HG03196 (cell line): Measurements from ENCODE around the gene SFTA2.

Experiments used
- ATAC-seq: cut with Tn5 transposase; IDR thresholded peaks from one replicate; pipeline ENCODE4 v1.9.1; 2021; ENCODE audit not compliant: unreplicated experiment

Gene SFTA2

DNA sequence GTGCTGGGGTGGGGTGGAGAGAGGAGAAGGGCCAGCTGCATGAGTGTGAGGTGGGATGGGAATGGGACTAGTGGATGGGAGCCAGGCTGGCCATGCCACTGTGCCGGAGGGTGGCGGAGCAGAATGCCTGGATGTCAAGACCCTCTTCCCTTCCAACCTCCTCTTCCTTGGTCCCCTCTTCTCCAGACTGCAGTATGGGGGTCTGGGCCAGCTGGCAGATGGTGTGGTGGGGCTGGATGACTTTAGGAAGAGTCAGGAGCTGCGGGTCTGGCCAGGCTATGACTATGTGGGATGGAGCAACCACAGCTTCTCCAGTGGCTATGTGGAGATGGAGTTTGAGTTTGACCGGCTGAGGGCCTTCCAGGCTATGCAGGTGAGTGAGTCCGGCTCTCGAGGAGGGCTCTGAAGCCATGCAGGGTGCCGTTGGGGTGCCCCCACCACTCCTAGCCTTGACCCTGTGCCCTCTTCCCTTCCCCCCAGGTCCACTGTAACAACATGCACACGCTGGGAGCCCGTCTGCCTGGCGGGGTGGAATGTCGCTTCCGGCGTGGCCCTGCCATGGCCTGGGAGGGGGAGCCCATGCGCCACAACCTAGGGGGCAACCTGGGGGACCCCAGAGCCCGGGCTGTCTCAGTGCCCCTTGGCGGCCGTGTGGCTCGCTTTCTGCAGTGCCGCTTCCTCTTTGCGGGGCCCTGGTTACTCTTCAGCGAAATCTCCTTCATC lies 40.0 kb downstream of the SFTA2 start:
- no peak for ATAC-seq

GRCh38 chr6:30891450-30891723 lies 40.6 kb downstream of the SFTA2 start:
- no peak for ATAC-seq

DNA sequence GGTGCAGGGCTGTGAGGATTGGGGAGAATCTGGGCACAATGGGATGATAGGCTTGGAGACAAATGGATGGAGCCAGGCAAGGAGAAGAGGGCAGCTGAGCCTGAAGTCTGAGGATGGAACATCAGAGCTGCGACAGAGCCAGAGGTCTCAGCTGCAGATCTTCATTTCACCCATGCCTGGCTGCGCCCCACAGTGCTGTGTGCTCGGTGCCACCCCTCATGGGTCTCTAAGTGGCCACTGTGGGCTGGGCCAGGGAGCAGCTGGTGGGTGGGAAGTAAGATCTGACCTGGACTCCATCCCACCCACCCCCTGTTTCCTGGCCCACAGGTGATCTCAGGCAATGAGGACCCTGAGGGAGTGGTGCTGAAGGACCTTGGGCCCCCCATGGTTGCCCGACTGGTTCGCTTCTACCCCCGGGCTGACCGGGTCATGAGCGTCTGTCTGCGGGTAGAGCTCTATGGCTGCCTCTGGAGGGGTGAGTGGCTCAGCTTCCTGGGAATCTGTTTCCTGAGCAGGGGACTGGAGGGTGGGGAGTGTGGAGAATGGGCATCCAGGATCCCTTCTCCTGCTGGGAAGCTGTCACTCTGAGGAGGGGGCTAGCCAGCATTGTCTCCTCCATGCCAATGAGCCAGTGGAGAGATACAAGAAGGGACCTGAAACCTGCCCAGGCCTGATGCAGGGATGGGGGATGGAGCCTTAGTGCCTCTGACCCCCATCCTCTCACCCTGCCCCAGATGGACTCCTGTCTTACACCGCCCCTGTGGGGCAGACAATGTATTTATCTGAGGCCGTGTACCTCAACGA lies 41.1 kb downstream of the SFTA2 start:
- ATAC-seq: no peak

GRCh38 chr6:30889921-30890645 lies 41.9 kb downstream of the SFTA2 start:
- ATAC-seq: no peak

DNA sequence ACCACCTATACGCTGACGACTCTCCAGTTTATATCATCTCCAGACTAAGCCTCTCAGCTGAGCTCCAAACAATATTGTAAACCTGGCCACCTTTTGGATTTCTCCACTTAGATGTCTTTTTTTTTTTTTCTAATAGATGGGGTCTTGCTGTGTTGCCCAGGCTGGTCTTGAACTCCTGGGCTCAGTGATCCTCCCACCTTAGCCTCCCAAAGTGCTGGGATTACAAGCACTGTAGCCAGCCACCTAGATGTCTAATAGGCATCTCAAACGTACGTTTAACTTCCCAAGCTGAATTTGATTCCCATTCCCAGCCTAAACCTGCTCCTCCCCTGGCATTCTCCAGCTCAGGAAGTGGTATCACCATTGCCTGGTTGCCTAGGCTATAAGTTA lies 42.5 kb downstream of the SFTA2 start:
- no peak for ATAC-seq

GRCh38 chr6:30888816-30889495 lies 43.0 kb downstream of the SFTA2 start:
- no peak for ATAC-seq

GRCh38 chr6:30887901-30888815 lies 43.8 kb downstream of the SFTA2 start:
- no peak for ATAC-seq

DNA sequence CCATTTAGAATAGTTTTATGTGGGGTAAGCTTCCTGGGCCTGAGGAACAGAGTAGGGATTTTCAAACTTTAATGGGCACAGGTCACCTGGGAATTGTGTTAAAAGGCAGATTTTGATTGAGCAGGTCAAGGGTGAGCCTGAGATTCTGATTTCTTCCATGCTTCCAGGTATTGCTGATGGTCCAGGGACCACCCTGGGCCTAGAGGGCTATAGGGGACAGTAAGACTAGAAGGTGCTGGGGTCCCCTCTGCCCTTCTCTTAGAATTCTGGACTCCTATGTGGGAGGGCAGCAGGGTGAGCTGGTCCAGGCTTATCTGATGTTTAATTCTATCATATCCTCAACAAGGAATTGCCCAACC lies 45.1 kb downstream of the SFTA2 start:
- ATAC-seq: no peak

- ATAC-seq: no peak
These were observed 45.7 kb downstream of the SFTA2 start for GRCh38 chr6:30885999-30886896.

DNA sequence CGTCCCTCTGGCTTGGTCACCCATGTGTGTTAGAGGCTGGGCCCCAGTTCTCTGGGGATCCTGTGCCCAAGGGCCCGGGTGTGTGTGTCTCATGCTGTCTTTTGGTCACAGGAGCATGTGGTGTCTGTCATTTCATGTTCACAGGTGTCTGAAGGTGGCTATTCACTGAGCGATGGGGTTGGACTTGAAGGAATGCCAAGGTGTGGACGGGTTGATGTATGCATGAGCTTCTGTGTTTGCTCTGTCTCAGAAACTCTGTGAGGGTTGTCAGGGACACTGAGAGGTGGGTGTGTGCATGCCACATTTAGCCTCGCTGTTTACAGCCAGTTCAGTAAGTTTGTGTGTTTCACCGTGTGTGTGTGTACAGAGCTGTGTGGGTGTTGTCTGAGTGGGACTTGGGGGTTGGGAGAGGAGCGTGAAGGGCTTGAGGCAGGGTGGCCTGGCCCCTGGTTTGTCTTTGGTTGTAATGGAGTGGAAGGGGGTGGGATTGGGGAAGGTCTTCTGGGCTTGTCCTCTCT lies 46.4 kb downstream of the SFTA2 start:
- no peak for ATAC-seq

DNA sequence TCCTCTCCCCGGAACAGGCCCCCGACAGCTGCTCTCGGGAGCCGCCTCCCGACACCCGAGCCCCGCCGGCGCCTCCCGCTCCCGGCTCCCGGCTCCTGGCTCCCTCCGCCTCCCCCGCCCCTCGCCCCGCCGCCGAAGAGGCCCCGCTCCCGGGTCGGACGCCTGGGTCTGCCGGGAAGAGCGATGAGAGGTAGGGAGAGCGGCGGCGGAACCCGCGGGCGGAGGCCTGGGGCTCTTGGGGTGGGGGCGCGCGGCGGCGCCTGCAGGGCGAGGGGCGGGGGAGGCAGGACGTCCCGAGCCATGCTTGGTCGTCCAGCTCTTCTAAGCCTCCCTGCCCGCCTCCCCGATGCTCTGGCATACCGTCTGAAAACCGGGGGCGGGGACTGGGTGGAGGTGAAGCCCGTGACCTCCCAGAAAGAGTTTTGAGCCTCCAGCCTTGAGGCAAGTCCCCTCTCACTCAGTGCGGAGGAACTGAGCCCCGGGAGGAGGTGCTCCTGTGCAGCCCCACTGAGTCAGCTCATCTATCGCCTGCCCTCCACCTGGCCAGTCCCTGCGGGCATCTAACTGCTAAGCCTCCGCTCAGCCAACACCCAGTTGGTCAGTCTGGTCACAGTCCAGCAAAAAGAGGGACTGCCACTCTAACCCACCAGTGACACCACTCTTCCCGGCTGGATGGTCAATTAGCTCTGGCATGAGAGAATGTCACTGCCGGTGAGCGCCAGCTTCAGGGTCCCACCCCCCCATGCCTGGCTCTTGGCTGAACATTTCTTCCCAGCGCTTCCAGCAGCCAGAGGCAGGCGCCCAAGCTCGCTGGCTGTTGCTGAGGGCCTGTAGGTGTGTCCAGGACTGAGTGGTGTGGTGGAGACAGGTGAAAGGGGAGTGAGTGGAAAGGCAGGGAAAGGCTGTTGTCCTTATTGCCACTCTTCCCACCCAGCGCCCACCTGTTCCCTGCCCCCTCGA lies 47.2 kb downstream of the SFTA2 start:
- ATAC-seq: no peak

- ATAC-seq: no peak
These were observed 48.1 kb downstream of the SFTA2 start, which contains the start of gene DDR1 for GRCh38 chr6:30883685-30884520. Gene DDR1 (plus strand): TSS chr6:30884519. CDS start chr6:30888730, 4,211 bp downstream.

DNA sequence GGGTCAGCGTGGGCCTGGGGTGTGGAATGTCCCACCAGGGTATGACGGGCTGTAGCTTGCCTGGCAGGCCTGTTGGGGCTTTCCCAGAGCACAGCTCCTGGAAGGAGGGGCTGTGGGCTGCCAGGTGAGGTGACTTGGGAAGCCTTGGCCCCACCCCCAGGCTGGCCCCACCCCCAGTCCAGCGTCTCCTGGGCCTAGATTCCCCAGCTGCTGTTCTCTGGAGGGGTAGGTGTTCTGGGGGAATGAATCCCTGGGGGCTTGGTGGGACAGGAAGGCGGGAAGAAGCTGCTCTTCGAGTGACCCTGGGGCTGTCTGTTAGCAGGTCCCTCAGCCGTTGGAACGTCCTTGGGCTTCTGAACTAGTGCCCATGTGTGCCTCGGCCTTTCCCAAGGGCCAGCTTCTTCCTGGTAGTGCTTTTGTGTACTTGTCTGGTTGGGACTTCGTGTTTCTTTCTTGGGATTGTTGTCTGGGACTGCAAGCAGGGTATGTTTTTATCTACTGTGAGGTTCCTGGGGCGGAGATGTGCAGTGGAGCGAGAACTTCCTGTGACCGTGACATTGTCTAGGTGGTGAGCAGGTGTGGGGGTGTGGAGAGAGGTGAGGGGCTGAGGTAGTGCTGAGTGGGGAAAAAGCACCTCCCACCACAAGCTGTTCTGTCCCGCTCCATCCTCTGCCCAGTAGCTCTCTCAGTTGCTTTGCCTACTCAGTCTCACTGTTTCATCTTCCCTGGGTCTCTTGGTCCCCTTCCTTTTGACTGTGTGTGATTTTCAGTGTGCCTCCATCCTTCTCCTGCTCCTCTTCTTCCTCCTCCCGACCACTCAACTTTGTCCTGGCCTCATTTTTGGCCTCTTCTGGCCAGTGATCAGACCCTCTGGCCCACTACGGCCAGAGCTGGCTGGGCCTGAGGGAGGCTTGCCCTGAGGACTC lies 48.9 kb downstream of the SFTA2 start:
- ATAC-seq: no peak

DNA sequence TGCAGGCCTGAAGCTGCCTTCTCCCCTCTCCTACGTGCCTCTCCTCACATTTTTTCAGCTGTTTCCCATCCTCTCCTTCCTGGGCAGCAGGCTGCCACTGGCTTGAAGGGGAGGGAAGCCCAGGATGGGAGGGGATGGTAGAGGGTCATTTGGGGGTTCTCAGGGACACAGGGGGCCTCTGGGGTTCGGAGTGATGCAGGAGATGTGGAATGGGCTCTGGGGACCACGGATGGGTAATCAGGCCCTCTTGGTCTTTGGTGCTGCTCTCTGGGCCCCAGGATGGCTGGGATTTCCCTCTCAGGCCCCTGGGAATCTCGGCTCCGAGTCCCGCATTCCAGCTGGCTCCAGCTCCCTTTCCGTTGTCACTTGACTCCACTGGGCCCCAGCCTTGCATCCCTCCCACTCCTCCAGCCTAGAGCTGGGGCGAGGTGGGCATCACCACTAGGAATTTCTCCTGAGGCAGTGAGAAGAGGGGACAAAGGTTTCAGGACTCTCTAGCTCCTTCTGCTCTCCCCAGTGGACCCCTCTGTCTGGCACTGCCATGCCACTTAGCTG lies 49.7 kb downstream of the SFTA2 start:
- no peak for ATAC-seq

DNA sequence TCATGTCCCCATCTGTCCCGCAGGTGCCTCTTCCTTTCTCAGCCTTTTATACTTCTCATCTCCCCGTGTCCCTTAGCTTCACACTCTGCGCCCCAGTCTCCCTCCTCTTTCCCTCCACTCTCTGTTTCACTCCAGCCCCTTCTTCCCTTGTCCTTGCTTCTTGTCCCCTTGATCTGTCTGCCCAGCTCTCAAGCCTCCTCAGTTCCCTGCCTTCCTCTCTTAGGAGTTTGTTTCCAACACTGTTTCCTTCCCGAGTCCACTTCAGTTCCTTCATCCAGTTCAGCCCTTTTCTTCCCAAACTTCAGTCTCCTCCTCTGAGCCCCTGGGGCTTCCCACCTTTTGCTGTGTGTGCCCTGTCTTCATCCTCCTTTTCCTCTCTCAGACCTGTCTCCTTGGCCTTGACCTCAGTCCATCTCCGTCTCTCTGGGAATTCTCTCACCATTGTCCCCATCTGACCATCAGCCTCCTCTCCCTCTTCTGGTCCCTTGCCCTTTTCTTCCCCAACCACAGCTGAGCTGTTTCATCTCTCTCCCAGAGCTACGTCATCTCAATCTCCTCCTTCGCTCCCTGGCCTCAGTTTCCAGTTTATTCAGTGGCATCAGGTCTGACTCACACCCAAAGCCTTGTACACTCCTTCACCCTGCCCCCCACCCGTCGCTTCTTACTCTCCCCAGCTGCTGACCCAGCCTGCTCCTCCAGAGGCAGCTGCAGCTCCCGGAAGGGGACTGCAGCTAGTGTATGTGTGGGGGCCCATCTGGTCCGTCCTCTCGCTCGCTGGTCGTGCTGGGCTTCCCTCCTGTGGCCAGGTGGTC lies 50.4 kb downstream of the SFTA2 start:
- ATAC-seq: no peak
